Measurements from ENCODE around the gene APOH.

APOH gene

GRCh38 chr17:66192378-66192687, 36.9 kb downstream of the APOH start:
- DNase-seq (ENCODE audit: low read depth), result no peak

DNA sequence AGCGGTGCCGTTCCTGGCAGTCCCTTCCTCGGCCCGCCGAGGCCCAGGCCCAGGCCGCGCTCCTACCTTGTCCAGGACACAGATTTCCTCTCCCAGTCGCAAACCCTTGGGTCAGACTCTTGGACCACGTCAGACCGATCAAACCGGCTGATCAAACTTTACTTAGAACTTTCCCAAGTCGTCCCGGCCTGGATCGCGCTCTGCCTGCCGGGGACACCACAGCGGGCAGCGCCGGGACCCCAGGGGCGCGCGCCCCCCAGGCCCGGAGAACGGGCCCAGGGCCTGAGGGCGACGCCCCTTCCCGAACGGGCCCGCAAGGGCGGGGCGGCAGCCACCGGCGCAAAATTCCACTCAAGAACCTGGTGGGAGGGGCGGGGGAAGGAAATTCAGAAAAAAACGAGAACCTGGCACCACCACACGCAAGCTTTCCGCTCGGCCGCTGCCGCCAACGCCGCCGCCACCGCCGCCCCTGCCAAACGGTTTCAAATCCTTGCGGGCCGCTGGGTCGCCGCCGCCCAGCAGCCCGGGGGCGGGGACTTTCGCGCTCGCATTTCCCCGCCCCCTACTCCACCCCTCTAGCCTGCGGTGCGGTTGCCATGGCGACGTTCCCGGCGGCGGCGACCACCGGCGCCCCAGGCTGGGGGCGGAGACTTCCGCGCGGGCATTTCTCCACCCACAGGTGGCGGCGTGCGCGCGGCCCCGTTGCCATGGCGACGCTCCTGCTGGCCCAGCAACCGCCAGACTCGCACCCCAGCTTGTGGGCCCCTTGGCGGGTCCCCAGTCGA, 37.4 kb downstream of the APOH start, which contains the start of gene CEP112:
TSS of gene CEP112 (minus strand) at position 541 of the 785 bp plus-strand sequence.
- no peak for DNase-seq (ENCODE audit: low read depth)

- DNase-seq (ENCODE audit: low read depth), result no peak
These were observed 38.2 kb downstream of the APOH start for GRCh38 chr17:66190738-66191592.

GRCh38 chr17:66187718-66188117, 41.5 kb downstream of the APOH start:
- DNase-seq (ENCODE audit: low read depth), result no peak

DNA sequence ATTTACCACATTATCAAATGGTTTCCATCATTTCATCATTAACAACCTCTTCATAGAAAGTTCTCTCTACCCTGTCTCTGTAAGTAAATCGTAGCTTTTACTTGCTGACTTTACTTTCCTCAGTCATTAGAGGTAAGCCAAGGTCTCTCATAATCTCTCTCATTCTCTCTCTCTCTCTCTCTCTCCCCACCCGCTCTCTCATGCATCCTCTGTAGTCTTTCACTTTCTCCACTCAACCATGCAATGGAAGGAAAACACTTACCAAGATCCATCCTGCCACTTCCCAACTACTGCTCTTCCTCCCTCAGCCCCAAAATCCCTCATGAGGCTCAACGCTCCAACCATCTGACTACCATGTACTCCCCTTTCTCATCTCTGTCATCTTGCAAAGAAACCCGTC, 43.4 kb downstream of the APOH start:
- no peak for DNase-seq (ENCODE audit: low read depth)

GRCh38 chr17:66184392-66184791, 44.8 kb downstream of the APOH start:
- DNase-seq (ENCODE audit: low read depth), result no peak

- no peak for DNase-seq (ENCODE audit: low read depth)
These were observed 45.7 kb downstream of the APOH start for GRCh38 chr17:66183529-66183928.

DNA sequence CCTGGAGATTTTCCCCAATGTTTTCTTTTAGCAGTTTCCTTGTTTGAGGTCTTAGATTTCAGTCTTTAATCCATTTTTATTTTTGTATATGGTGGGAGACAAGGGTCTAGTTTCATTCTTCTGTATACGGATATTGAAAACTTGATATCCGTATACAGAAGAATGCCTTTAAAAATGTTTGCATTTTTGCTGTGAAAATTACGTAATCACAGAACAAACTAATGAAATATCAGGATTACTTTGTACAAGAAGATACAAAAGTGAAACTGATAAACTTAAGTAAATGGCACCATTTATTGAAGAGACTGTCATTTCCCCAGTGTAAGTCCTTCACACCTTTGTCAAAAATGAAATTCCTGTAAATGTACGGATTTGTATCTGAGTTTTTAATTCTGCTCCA, 50.6 kb downstream of the APOH start:
- DNase-seq (ENCODE audit: low read depth), result no peak

GRCh38 chr17:66177048-66177447, 52.2 kb downstream of the APOH start:
- DNase-seq (ENCODE audit: low read depth), result no peak

- no peak for DNase-seq (ENCODE audit: low read depth)
These were observed 53.3 kb downstream of the APOH start for GRCh38 chr17:66175892-66176291.

- DNase-seq (ENCODE audit: low read depth), result no peak
These were observed 56.5 kb downstream of the APOH start for GRCh38 chr17:66172691-66173223.

- no peak for DNase-seq (ENCODE audit: low read depth)
These were observed 57.1 kb downstream of the APOH start for GRCh38 chr17:66172144-66172543.

DNA sequence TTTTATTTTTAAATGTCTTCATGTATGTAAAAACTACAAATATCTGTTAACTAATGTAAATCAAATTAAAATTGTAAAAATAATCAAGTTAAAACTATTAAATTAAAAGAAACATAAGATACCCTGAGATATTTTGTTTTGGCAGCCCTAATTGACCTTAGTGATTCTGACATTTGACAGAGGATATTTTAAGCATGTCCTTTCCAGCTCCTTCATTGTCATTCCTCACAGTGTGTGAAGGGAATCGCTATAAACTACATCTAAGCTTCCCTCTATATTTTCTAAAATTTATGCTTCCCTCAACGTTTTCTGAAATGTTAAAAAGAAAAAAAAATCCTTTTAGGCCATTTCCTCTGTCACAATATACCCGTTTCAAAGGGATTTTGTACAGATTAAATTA, 57.5 kb downstream of the APOH start:
- DNase-seq (ENCODE audit: low read depth), result no peak

GRCh38 chr17:66171172-66171571, 58.0 kb downstream of the APOH start:
- no peak for DNase-seq (ENCODE audit: low read depth)

DNA sequence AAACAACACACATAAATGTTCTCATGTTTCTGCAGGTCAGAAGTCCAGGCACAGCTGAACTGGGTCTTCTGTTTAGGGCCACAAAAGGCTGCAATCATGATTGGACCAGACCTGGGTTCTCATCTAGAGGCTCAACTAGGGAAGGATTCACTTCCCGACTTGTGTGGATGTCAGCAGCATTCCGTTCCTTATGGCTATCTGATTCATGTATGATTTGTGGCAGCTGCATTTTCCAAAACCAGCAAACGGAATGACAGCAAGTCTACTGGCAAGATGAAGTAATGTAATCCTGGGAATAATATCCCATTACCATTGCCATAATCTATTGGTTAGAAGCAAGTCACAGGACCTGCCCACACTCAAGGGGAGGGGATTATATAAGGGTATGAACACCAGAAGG, 59.4 kb downstream of the APOH start:
- no peak for DNase-seq (ENCODE audit: low read depth)

- DNase-seq (ENCODE audit: low read depth), result no peak
These were observed 61.9 kb downstream of the APOH start for GRCh38 chr17:66167189-66167815.

DNA sequence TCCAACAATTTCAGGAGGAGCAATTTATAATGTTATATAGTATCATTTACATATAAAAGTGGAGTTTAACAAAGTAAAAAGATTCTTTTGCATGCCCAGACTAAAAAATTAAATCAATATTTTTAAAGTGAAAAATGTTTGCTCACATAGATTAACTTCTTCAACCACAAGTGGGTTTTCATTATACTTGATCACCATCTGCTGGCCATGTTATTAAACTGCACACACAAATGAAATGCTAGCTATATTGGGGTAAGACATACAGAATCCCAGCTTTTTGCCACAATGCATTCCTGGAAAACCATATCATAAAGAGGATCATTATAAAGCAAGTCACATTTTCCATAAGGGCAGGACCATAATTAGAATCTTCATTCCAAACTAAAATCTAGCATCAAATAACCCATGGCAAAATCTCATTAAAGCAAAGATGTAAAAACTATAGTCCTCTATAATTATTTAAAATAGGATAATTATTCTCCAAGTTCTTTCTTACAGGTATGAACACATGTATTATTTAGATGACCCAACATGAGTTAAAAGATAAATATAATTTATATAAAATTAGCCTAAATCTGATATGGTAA, 63.6 kb downstream of the APOH start:
- peak; percentile 3 for DNase-seq (ENCODE audit: low read depth)

All from HS-27A (cell line).